ENCODE data around the gene MRPL40. TPM values are rescaled to one million over a fixed set of nuclear protein-coding genes. Genes with fewer than 3 reads are reported as not detected.

The MRPL40 gene
- polyA plus RNA-seq, 1 donor from 2014 or later, result 32.5 TPM

GRCh38 chr22:19467912-19468311 is 35.6 kb downstream of the MRPL40 start:
- H4K20me1 ChIP-seq (ENCODE audit: insufficient read depth), result no peaks in the 10 kb centered on the region
- peaks cover under 1% of the 10 kb centered on the region for H3K36me3 ChIP-seq (ENCODE audit: insufficient read depth, low read length)
- H3K27me3 ChIP-seq (ENCODE audit: insufficient read depth, low read depth, low read length), result no peaks in the 10 kb centered on the region
- no peak overlapping the region for H2AFZ ChIP-seq (ENCODE audit: low read depth, low read length)
- no peaks in the 10 kb centered on the region for H3K9me3 ChIP-seq (ENCODE audit: low read length)
- no peak overlapping the region for H3K4me2 ChIP-seq (ENCODE audit: low read length)
- no peak for TF ChIP-seq EP300 (conservative IDR thresholded peaks at IDR 0.05; ENCODE audit: poor library complexity, severe bottlenecking)
- no peak for TF ChIP-seq SMC3 (conservative IDR thresholded peaks at IDR 0.05; ENCODE audit: poor library complexity)
- TF ChIP-seq REST (IDR thresholded peaks at IDR 0.05; ENCODE audit: borderline replicate concordance), result no peak
- no peak for TF ChIP-seq TAF1 (IDR thresholded peaks at IDR 0.05; ENCODE audit: low read depth)
- no peak for TF ChIP-seq EZH2 (IDR thresholded peaks at IDR 0.05; ENCODE audit: borderline replicate concordance, insufficient read depth, low read length, poor library complexity, severe bottlenecking)
- TF ChIP-seq RAD21 (conservative IDR thresholded peaks at IDR 0.05), result no peak
- TF ChIP-seq CTCF (IDR thresholded peaks at IDR 0.05; ENCODE audit: poor library complexity, severe bottlenecking), result no peak
- TF ChIP-seq POLR2AphosphoS5 (IDR thresholded peaks at IDR 0.05), result no peak
- no peak for TF ChIP-seq MXI1 (conservative IDR thresholded peaks at IDR 0.05; ENCODE audit: poor library complexity, severe bottlenecking)
- no peak overlapping the region for H3K9ac ChIP-seq (ENCODE audit: low read length)
- no peak overlapping the region for H3K27ac ChIP-seq (ENCODE audit: low read length)
- no peak overlapping the region for H3K4me3 ChIP-seq (ENCODE audit: low read length)
- H3F3A ChIP-seq (ENCODE audit: insufficient read depth, low read length, poor library complexity, severe bottlenecking), result no peaks in the 10 kb centered on the region
- H3K9me2 ChIP-seq (ENCODE audit: insufficient read depth, low read length), result no peaks in the 10 kb centered on the region
- H3K79me2 ChIP-seq (replicated peaks; ENCODE audit: insufficient read depth, low read length), result no peaks in the 10 kb centered on the region

- no peak overlapping the region for H2AFZ ChIP-seq (ENCODE audit: low read depth, low read length)
- peaks cover 3% of the 10 kb centered on the region for H3K36me3 ChIP-seq (ENCODE audit: insufficient read depth, low read length)
- no peaks in the 10 kb centered on the region for H3K9me2 ChIP-seq (ENCODE audit: insufficient read depth, low read length)
- no peaks in the 10 kb centered on the region for H4K20me1 ChIP-seq (ENCODE audit: insufficient read depth)
- no peaks in the 10 kb centered on the region for H3K27me3 ChIP-seq (ENCODE audit: insufficient read depth, low read depth, low read length)
- TF ChIP-seq CTCF (IDR thresholded peaks at IDR 0.05; ENCODE audit: poor library complexity, severe bottlenecking) (no peak), REST (IDR thresholded peaks at IDR 0.05; ENCODE audit: borderline replicate concordance) (no peak), TAF1 (IDR thresholded peaks at IDR 0.05; ENCODE audit: low read depth) (no peak), SMC3 (conservative IDR thresholded peaks at IDR 0.05; ENCODE audit: poor library complexity) (no peak), MXI1 (conservative IDR thresholded peaks at IDR 0.05; ENCODE audit: poor library complexity, severe bottlenecking) (no peak), EZH2 (IDR thresholded peaks at IDR 0.05; ENCODE audit: borderline replicate concordance, insufficient read depth, low read length, poor library complexity, severe bottlenecking) (no peak), RAD21 (conservative IDR thresholded peaks at IDR 0.05) (no peak), POLR2AphosphoS5 (IDR thresholded peaks at IDR 0.05) (no peak), EP300 (conservative IDR thresholded peaks at IDR 0.05; ENCODE audit: poor library complexity, severe bottlenecking) (no peak)
- H3F3A ChIP-seq (ENCODE audit: insufficient read depth, low read length, poor library complexity, severe bottlenecking), result no peaks in the 10 kb centered on the region
- no peak overlapping the region for H3K4me3 ChIP-seq (ENCODE audit: low read length)
- no peak overlapping the region for H3K4me2 ChIP-seq (ENCODE audit: low read length)
- H3K79me2 ChIP-seq (replicated peaks; ENCODE audit: insufficient read depth, low read length), result no peaks in the 10 kb centered on the region
- H3K9ac ChIP-seq (ENCODE audit: low read length), result no peak overlapping the region
- H3K9me3 ChIP-seq (ENCODE audit: low read length), result no peaks in the 10 kb centered on the region
- no peak overlapping the region for H3K27ac ChIP-seq (ENCODE audit: low read length)
Measured at GRCh38 chr22:19469421-19469820, 37.1 kb downstream of the MRPL40 start.
